Dedifferentiated amniotic fluid mesenchymal stem cell (primary cell): Measurements from ENCODE around the gene TMPRSS4.

Experiments used
- DNase-seq: peaks from one replicate; pipeline ENCODE4 v3.0.0-alpha.2; 2016; ENCODE audit errors: extremely low spot score

Gene TMPRSS4

GRCh38 chr11:118076754-118077281 is at the start of gene TMPRSS4:
Gene TMPRSS4 (plus strand): TSS chr11:118077078. CDS start chr11:118077303, 225 bp downstream.
- no peak for DNase-seq

- no peak for DNase-seq
Observed at GRCh38 chr11:118027694-118028093, 49.2 kb upstream of the TMPRSS4 start.

- DNase-seq = no peak
Observed at GRCh38 chr11:118028626-118029025, 48.3 kb upstream of the TMPRSS4 start.

- DNase-seq = no peak
Observed at GRCh38 chr11:118033443-118033842, 43.4 kb upstream of the TMPRSS4 start.

GRCh38 chr11:118042141-118042540 is 34.7 kb upstream of the TMPRSS4 start:
- DNase-seq = no peak

DNA sequence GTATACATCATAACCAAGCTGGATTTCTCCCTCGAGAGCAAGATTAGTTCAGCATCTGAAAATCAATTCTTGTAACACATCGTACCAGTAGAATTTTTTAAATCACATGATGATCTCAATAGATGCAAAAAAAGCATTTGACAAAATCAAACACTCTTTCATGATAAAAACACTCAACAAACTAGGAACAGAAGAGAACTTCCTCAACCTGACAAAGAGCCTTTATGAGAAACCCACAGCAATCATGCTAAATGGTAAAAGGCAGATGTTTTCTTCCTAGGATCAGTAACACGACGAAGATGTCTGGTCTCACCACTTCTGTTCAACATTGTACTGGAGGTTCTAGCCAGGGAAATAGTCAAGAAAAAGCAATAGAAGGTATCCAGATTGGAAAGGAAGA is 34.1 kb upstream of the TMPRSS4 start:
- DNase-seq = no peak

DNA sequence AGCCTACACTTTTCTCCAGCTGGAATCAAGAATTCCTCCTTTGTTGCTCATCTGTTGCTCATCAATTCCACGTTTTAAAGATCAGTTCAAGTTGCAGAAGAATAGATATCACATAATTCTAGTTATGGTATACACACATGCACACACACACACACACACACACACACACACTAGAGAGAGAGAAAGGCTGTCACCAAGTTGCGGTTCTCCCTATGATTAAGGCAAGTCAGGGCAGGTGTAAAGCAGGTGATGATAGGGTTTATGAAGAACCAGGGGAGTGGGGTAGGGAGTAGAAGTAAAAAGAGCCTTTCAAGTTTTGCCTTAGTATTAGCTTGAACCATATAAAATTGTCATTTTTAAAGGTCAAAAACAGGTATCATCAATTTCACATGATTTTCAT is 31.7 kb upstream of the TMPRSS4 start:
- no peak for DNase-seq

GRCh38 chr11:118046051-118046963 is 30.6 kb upstream of the TMPRSS4 start:
- no peak for DNase-seq

DNA sequence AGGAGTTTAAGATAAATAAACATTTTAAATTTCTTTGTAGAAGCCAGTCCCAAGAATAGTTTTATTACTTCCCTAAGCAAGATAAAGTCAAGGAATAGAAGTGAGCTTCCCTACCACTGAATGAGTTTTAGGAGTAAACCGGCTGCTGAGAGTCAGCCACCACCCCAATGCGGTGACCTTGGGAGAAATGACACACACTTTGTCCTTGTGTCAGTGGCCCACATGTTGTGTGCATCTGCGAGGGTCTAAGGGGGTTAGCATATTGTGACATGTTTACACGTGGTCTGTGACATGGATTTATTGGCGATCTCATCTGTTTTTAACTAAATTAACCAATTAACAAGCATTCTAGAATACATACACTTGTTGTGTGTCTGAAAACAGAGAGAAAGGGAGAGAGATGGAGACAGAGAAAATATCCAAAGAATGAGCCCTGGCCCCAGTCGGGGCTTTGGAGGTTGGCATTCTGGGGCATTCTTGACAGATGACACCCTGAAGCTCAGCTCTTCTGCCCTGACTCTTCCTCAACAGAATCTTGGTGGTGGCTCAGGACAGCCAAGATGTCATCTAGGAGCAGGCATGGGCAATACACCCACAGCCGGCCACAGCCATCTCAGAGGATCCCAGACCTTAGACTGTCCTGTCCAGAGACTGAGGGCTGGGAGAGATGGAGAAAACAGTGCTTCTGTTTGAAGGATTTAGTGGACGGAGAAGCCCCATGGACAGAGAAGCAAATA is 29.7 kb upstream of the TMPRSS4 start:
- no peak for DNase-seq

- no peak for DNase-seq
Observed at GRCh38 chr11:118047749-118048148, 29.1 kb upstream of the TMPRSS4 start.

- DNase-seq = no peak
Observed at GRCh38 chr11:118048472-118049370, 28.2 kb upstream of the TMPRSS4 start.

- DNase-seq = no peak
Observed at GRCh38 chr11:118049771-118050170, 27.1 kb upstream of the TMPRSS4 start.

- DNase-seq = no peak
Observed at GRCh38 chr11:118050208-118050891, 26.5 kb upstream of the TMPRSS4 start.

DNA sequence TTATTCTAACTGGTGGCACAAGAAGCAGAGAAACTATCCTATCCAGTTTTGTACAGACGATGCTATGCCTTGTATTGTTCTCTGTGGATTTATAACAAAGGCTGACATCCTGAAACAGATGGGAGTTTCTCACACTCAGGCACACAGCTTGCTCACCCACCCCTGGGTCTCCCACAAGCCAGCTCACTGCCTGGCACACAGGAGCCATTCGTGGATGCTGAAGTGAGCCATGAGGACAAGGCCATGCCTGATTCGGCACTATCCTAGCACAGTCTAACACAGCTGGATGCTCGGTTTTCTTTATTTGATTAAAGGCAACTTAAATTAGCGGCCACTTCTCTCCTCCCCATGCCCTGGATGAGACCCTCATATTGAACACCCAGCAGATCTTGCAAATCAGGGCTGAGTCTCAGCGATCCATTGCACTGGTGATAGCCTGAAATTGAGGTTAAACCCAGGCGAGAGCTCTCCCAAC is 25.7 kb upstream of the TMPRSS4 start:
- DNase-seq = no peak

GRCh38 chr11:118051611-118052461 is 25.0 kb upstream of the TMPRSS4 start:
- no peak for DNase-seq

GRCh38 chr11:118052581-118053206 is 24.2 kb upstream of the TMPRSS4 start:
- no peak for DNase-seq

GRCh38 chr11:118054712-118055640 is 21.9 kb upstream of the TMPRSS4 start:
- DNase-seq = no peak

DNA sequence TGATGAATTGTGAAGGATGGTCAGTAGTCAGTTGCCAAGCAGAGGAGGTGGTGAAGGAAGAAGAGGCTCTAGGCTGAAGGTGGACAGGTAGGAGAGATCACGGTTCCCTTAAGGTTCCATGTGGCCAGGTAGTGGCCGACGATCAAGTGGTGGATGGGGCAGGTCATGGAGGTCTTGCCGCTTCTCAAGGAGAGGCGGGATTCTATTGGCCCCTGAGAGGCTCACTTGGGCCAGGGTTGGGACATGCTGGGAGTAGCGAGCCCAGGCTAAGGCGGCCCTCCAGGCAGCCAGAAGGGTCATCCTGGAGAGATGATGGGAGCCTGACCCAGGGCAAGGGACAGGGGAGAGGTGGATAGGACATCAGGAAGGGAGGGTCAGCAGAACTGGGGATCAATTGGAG is 20.9 kb upstream of the TMPRSS4 start:
- no peak for DNase-seq
